ENCODE results near the gene AP5B1. TPM values are rescaled to one million over a fixed set of nuclear protein-coding genes. Genes with fewer than 3 reads are reported as not detected.

Gene AP5B1
- polyA plus RNA-seq, 6 donors from 2014 or later: 3.4 to 17.2 (median 9.6) TPM

DNA sequence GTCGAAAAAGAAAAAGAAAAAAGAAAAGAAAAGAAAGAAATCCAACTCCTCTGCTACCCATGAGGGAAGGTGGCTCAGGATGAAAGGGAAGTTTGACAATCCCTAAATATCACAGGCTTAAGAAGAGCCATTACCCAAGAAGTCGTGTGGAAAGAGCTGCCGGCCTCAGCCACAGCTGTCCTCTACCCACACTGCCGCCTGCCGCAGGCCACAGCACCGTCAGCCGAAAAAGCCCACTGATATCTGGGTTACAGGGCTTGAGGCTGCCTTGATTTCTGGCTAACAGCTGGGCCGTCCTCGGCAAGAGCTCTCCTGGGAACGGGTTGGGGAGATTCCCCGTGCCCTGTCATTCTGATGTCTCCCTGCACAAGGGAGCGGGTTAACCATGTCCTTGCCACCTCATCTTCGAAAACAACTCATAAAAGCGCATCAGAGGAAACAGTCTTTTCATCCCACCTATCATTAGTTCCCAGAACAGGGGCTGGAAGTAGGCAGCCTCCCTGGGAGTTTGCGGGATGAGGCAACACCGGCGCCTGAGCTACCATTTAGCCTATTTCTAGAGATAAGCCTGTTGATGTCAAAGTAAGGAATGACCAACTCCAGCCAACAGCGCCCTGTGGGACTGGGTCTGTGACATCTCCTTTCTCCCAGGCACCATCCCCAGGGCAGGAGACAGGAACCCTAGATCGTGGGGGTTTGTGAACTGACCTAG lies 31.1 kb upstream of the AP5B1 start:
- DNase-seq: no peak
- ATAC-seq (ENCODE audit: low read depth in 2 of 2): no peak
- H3K9me3 Mint-ChIP-seq: no peaks in the 10 kb centered on the region
- peak overlapping the region in 1 of 6 donors; percentile 55 for H3K27ac Mint-ChIP-seq
- H3K4me3 Mint-ChIP-seq: no peak overlapping the region
- no peaks in the 10 kb centered on the region for H3K36me3 Mint-ChIP-seq
- H3K27me3 Mint-ChIP-seq: peaks cover 0 to 6% (median 0%) of the 10 kb centered on the region in 3 donors
- H3K4me1 Mint-ChIP-seq: peaks cover 3 to 8% (median 5%) of the 10 kb centered on the region in 3 donors

DNA sequence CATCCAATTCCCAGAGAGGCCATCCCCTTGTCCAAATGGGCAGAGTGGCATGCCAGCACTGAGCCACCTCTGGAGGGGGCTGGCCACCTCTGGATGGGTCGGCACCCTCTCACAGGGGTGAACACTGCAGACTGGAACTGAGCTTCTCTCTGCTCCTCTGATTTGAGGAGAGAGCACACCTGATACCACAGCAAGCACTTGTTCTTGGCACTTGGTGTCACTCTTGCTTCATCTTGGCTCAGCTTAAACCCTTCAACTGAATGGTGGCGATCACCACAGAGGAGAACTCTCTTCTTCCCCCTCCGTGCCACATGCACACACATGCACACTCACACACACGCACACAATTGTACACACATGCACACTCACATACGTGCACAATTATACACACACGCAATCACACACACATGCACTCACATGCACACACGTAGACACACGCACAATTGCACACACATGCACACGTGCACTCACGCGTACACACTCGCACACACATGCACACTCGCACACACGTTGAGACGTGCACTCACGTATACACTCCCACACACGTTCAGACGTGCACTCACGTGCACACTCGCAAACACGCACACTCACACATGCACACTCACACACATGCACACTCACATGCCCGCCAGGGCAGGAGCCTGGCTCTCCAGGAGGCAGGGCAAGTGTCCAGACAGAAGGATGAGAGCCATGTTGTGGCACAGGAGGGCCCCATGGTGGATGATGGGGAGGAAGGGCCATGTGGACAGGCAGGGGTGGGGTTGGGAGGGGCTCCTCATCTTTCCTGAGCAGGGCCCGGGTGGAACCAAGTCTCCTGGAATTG lies 29.5 kb upstream of the AP5B1 start:
- Mint-ChIP-seq H3K27me3 (peaks cover 0 to 6% (median 0%) of the 10 kb centered on the region in 3 donors), H3K9me3 (no peaks in the 10 kb centered on the region), H3K36me3 (no peaks in the 10 kb centered on the region), H3K4me1 (peaks cover 0 to 4% (median 0%) of the 10 kb centered on the region in 3 donors), H3K4me3 (no peak overlapping the region), H3K27ac (peak overlapping the region in 2 of 6 donors; percentile 77 to 81)
- DNase-seq: no peak
- peak; percentile 58 to 76 for ATAC-seq (ENCODE audit: low read depth in 2 of 2)

DNA sequence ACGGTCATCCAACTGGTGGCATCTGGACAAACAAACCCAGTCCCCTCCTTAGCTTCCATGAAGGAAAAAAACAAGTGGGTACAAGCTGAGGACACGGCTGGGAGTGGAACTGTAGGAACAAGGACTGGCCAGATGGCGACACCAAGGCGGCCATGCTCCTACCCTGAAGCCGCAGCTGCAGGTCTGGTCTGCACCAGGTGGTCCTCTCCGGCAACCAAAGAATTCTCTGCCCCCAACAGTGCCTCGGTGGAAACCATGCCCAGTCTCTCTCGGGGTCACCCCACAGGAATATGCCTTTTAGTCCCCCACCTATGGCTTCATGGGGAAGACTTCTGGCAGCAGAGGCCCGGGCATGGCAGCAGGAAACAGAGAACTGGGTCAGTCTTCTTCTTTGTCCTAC lies 28.7 kb upstream of the AP5B1 start:
- Mint-ChIP-seq H3K4me3 (no peak overlapping the region), H3K27ac (no peak overlapping the region), H3K36me3 (no peaks in the 10 kb centered on the region), H3K9me3 (no peaks in the 10 kb centered on the region), H3K27me3 (peaks cover 0 to 10% (median 5%) of the 10 kb centered on the region in 3 donors), H3K4me1 (peaks cover 0 to 4% (median 0%) of the 10 kb centered on the region in 3 donors)
- DNase-seq: no peak
- ATAC-seq (ENCODE audit: low read depth in 2 of 2): no peak

DNA sequence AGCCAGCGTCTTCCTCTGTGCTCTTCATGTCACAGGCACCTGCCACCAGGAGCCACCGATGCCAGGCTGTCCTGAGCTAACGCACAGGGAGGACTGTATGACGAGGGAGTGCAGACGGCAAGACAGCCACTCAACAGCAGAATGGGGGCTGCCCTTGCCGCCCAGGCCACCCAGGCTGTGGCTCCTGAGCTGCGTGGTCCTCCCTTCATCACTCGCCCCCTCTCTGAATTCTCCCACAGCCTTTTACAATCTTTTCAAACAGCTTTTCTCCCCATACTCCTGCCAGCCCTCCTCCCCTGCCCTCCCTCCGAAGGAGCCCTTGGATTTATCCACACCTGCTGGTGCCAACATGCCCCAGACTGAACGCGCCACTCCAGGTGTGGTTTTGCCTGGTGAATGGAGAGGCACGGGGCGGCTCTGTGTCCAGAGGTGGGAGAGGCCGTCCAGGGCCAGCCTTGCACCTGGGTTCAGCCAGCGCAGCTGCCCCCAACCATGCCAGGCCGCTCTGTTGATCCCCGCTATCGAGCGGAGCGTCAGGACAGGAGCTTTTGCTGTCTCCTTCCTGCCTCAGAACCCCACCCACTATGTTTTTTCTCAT lies 28.1 kb upstream of the AP5B1 start:
- H3K4me1 Mint-ChIP-seq: peaks cover 0 to 4% (median 0%) of the 10 kb centered on the region in 3 donors
- no peak overlapping the region for H3K4me3 Mint-ChIP-seq
- H3K36me3 Mint-ChIP-seq: no peaks in the 10 kb centered on the region
- peaks cover under 1 to 17% (median 10%) of the 10 kb centered on the region in 3 donors for H3K27me3 Mint-ChIP-seq
- ATAC-seq (ENCODE audit: low read depth in 2 of 2): no peak
- H3K9me3 Mint-ChIP-seq: no peaks in the 10 kb centered on the region
- H3K27ac Mint-ChIP-seq: peak overlapping the region in 1 of 6 donors; percentile 72
- no peak for DNase-seq

DNA sequence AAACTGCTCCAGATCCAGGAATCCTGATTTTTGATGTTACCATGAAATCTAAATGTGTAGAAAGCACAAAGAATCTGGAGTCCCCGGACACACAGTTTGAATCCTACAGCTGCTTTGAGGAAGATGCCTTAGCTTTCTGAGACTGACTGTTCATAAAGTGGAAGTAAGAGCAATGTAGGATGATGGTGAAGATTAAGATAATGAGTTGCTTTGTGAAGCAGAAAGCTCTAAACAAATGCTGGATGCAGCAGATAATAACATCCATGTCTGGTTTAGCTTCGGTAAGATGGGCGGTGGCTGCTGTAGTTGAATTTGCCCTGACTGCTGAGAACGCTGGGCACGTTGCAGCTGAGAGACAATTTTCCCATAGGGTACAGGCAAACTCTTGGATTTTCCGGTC lies 26.2 kb upstream of the AP5B1 start:
- no peaks in the 10 kb centered on the region for H3K9me3 Mint-ChIP-seq
- H3K36me3 Mint-ChIP-seq: no peaks in the 10 kb centered on the region
- DNase-seq: no peak
- no peak overlapping the region for H3K27ac Mint-ChIP-seq
- H3K4me3 Mint-ChIP-seq: no peak overlapping the region
- H3K4me1 Mint-ChIP-seq: peaks cover 0 to 4% (median 0%) of the 10 kb centered on the region in 3 donors
- H3K27me3 Mint-ChIP-seq: peaks cover 11 to 34% (median 23%) of the 10 kb centered on the region in 3 donors
- no peak for ATAC-seq (ENCODE audit: low read depth in 2 of 2)

DNA sequence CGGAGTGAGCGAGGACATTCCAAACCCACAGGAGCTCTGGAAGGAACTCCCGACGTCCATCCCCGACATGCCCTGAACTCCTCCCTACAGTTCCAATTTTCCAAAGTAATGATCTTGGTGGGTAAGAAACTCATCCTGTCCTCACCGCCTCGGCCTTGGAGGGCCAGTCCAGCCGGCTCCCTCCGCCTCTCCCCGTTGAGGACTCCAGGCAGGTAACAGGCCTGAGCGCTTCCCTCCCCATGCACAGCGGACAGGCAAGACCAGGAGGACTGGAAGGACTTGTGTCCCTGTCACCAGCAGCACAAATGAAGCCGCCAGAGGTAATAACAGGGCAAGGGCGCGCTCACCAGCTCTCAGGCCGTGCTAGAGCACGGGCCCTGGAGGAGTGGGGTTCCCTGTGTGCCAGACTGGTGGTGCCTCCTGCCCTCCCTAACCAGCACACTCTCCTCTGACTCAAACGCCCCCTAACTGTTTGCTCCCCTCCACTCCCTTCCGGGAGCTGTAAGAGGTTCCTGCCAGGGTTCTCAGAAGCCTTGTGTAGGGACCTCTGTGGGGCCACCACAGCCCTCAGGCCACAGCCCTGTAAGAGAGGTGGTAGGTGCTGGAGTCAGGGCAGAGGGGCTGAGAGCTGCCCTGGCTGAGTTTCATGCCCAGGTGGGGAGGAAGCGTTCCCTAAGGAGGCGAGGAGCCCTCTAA lies 23.2 kb upstream of the AP5B1 start:
- H3K4me1 Mint-ChIP-seq: no peaks in the 10 kb centered on the region
- no peaks in the 10 kb centered on the region for H3K9me3 Mint-ChIP-seq
- peaks cover 12 to 56% (median 37%) of the 10 kb centered on the region in 3 donors for H3K27me3 Mint-ChIP-seq
- no peak overlapping the region for H3K4me3 Mint-ChIP-seq
- H3K27ac Mint-ChIP-seq: no peak overlapping the region
- no peak for ATAC-seq (ENCODE audit: low read depth in 2 of 2)
- no peaks in the 10 kb centered on the region for H3K36me3 Mint-ChIP-seq
- no peak for DNase-seq

DNA sequence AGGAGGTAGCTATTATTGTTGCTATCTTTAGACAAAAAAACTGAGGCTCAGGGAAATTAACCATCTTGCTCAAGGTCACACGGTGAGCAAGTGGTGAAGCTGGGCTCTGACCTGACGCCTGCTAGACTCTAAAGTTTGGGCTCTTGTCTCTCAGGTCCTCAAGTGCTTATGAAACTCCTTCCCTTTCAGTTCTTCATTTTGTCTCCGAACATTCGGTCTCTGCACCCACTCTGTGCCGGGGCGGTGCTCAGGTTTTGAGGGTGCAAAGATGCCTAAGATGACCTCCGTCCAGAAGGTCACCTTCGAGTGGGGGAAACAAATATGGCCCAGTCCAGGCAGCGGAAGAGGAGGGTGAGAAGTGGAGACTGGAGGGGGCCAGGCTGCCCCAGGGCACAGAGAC lies 22.1 kb upstream of the AP5B1 start:
- no peaks in the 10 kb centered on the region for H3K9me3 Mint-ChIP-seq
- DNase-seq (no peak), ATAC-seq (ENCODE audit: low read depth in 2 of 2) (no peak)
- no peaks in the 10 kb centered on the region for H3K4me1 Mint-ChIP-seq
- peaks cover 16 to 56% (median 43%) of the 10 kb centered on the region in 3 donors for H3K27me3 Mint-ChIP-seq
- no peak overlapping the region for H3K4me3 Mint-ChIP-seq
- no peaks in the 10 kb centered on the region for H3K36me3 Mint-ChIP-seq
- H3K27ac Mint-ChIP-seq: no peak overlapping the region

DNA sequence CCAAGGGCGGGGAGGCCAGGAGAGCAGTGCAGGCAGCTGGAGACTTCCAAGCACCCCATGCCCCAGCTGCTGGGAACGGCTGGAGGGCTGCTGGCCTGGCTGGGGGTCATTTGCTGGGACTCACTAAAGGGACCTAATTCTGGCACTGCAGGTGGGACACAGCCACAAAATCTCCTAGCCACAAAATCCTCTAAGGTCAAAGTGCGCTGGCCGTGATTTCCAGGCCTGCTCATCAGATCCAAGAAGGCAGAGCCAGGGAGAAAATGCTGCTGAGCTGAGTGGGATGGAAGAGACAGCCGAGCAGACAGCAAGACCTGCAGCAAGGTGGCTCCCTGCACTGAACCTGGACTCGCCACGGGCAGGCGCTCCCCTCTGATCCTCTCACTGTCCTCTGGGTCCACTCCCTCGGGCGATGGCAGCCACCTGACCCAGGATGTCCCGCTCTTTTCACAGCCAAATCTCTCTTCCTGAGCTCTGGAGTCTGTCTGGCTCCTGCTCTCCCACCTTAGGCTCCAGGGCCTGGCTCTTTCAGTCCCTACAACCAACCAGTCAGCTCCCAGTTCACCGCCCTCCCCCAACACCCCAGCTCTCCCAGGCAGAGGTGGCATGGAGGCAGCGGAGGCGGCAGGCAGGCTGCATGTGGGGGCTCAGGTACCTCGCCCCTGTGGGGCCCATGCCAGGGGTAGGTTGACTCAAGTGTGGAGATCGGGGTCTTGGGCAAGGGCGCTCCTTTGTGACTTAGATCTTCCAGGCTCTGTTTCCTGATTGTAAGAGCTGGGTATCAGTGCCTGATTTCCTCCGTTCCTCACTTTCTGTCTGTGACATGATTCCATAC lies 20.6 kb upstream of the AP5B1 start:
- no peak for ATAC-seq (ENCODE audit: low read depth in 2 of 2)
- Mint-ChIP-seq H3K27ac (peak overlapping the region in 1 of 6 donors; percentile 63), H3K4me1 (no peaks in the 10 kb centered on the region), H3K36me3 (no peaks in the 10 kb centered on the region), H3K4me3 (no peak overlapping the region), H3K27me3 (peaks cover 16 to 71% (median 54%) of the 10 kb centered on the region in 3 donors), H3K9me3 (no peaks in the 10 kb centered on the region)
- DNase-seq: no peak

DNA sequence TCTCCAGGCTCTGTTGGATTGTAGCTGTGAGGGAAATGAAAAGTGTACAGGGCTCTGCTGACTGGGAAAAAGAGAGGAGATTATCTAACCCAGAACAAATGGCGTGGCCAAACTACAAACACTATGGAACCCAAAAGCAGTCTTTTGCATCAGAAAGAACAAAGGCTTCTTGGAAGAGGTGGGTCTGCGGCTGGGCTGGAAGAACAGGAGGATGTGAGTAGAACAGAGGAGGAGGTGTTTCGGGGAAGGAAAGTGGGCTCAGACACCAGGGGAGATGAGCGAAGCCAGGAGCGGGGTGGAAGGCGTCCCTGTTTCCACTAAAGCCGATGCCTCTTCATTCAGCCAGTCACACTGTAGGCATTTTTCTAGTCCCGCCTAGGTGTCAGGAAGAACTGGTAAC lies 18.1 kb upstream of the AP5B1 start:
- Mint-ChIP-seq H3K36me3 (no peaks in the 10 kb centered on the region), H3K4me3 (no peak overlapping the region), H3K4me1 (no peaks in the 10 kb centered on the region), H3K9me3 (no peaks in the 10 kb centered on the region), H3K27ac (no peak overlapping the region), H3K27me3 (peaks cover 16 to 74% (median 49%) of the 10 kb centered on the region in 3 donors)
- DNase-seq (no peak), ATAC-seq (ENCODE audit: low read depth in 2 of 2) (no peak)

DNA sequence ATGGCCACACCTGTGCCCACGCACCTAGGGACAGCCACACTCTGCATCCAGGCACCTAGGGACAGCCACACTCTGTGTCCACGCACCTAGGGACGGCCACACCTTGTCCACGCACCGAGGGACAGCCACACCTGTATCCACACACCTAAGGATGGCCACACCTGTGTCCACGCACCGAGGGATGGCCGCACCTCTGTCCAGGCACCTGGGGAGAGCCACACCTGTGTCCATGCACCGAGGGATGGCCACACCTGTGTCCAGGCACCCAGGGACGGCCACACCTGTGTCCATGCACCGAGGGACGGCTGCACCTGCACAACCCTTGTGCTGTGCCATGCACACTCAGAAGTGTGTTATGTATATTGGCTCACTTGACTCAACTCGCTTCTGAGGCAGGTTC lies 16.9 kb upstream of the AP5B1 start:
- no peaks in the 10 kb centered on the region for H3K9me3 Mint-ChIP-seq
- peaks cover 8 to 62% (median 37%) of the 10 kb centered on the region in 3 donors for H3K27me3 Mint-ChIP-seq
- ATAC-seq (ENCODE audit: low read depth in 2 of 2) (no peak), DNase-seq (no peak)
- H3K36me3 Mint-ChIP-seq: no peaks in the 10 kb centered on the region
- H3K4me1 Mint-ChIP-seq: no peaks in the 10 kb centered on the region
- peak overlapping the region in 1 of 6 donors; percentile 70 for H3K27ac Mint-ChIP-seq
- H3K4me3 Mint-ChIP-seq: no peak overlapping the region

DNA sequence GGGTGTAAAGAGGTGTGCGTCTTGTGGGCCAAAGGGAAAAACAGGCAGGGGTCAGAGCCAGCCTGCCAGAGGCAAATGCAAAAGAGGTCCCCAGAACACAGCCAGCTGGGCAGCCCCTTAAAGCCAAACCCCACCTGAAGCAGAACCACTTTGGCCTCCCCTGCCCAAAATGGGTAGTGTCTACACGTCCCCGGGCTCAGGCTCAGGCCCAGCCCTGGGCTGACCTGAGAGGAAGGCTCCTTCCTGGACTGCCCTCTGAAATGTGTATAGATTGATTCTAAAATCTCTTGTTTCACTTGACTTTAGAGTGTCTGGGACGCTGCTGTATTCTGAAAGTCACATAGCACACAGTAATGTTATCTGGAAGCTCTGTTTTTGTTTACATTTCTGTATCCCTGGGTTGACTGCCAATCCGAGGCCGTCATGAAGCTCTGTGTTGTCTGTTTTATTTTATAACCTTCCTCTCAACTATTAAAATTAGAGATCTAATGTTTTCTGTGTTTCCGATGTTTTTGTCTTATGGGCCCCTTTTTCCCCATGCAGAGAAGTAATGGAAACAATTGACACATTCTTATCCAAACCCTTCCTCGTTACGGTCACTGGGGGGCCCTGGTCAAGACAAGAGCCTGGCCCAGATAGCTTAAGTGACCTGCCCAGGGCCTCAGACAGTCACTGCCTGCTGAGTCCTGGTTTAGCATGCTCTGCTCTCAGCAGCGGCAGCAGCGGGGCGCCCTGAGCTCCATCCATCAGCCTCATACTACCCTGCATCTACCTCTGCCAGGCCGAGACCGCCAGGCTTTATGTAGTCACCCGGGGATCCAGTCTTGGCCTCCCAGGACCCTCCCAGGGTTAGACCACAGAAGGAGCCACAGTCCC lies 16.2 kb upstream of the AP5B1 start:
- H3K27me3 Mint-ChIP-seq: peaks cover 9 to 56% (median 35%) of the 10 kb centered on the region in 3 donors
- no peak for ATAC-seq (ENCODE audit: low read depth in 2 of 2)
- no peak for DNase-seq
- H3K27ac Mint-ChIP-seq: no peak overlapping the region
- no peak overlapping the region for H3K4me3 Mint-ChIP-seq
- H3K4me1 Mint-ChIP-seq: peaks cover 3 to 5% (median 3%) of the 10 kb centered on the region in 3 donors
- no peaks in the 10 kb centered on the region for H3K36me3 Mint-ChIP-seq
- no peaks in the 10 kb centered on the region for H3K9me3 Mint-ChIP-seq
